Ishikawa (cell line): Measurements from ENCODE around the gene AK1.

Experiments
- CEBPB ChIP-seq: IDR thresholded peaks from 2 replicates; pipeline ENCODE4 v1.6.1; 2012
- CREB1 ChIP-seq: IDR thresholded peaks from 2 replicates; pipeline ENCODE4 v1.6.1; 2012; ENCODE audit warnings: low read depth
- EGR1 ChIP-seq: IDR thresholded peaks from 2 replicates; pipeline ENCODE4 v1.6.1; 2012
- EP300 ChIP-seq: IDR thresholded peaks from 2 replicates; pipeline ENCODE4 v1.6.1; 2012; ENCODE audit warnings: borderline replicate concordance
- FOXM1 ChIP-seq: IDR thresholded peaks from 2 replicates; pipeline ENCODE4 v1.6.1; 2012; ENCODE audit warnings: low read depth, borderline replicate concordance
- NFIC ChIP-seq: IDR thresholded peaks from 2 replicates; pipeline ENCODE4 v1.6.1; 2012
- RAD21 ChIP-seq: IDR thresholded peaks from 2 replicates; pipeline ENCODE4 v1.6.1; 2012; ENCODE audit warnings: low read depth
- TAF1 ChIP-seq: IDR thresholded peaks from 2 replicates; pipeline ENCODE4 v1.6.1; 2012; ENCODE audit warnings: low read depth, mild to moderate bottlenecking
- TCF12 ChIP-seq: IDR thresholded peaks from 2 replicates; pipeline ENCODE4 v1.6.1; 2012; ENCODE audit warnings: low read depth
- TEAD4 ChIP-seq: IDR thresholded peaks from 2 replicates; pipeline ENCODE4 v1.6.1; 2012
- YY1 ChIP-seq: IDR thresholded peaks from 2 replicates; pipeline ENCODE4 v1.6.1; 2012; ENCODE audit warnings: low read depth
- ZBTB7A ChIP-seq: IDR thresholded peaks from 2 replicates; pipeline ENCODE4 v1.6.1; 2012; ENCODE audit warnings: low read depth
- TF ChIP-seq, protein P1 (sequence below): IDR thresholded peaks from 2 replicates; pipeline ENCODE4 v1.6.1; 2012
- TF ChIP-seq, protein P2 (sequence below): IDR thresholded peaks from 2 replicates; pipeline ENCODE4 v1.6.1; 2012
- TF ChIP-seq, protein P3 (sequence below): IDR thresholded peaks from 2 replicates; pipeline ENCODE4 v1.6.1; 2012; ENCODE audit warnings: low read depth, mild to moderate bottlenecking

The AK1 gene

GRCh38 chr9:127918183-127919107 is 41.0 kb upstream of the AK1 start:
- no peak for TF ChIP-seq YY1
- TF ChIP-seq FOXM1: no peak
- TF ChIP-seq, protein P1, sequence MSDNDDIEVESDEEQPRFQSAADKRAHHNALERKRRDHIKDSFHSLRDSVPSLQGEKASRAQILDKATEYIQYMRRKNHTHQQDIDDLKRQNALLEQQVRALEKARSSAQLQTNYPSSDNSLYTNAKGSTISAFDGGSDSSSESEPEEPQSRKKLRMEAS: no peak
- TF ChIP-seq TCF12: no peak
- TF ChIP-seq, protein P2, sequence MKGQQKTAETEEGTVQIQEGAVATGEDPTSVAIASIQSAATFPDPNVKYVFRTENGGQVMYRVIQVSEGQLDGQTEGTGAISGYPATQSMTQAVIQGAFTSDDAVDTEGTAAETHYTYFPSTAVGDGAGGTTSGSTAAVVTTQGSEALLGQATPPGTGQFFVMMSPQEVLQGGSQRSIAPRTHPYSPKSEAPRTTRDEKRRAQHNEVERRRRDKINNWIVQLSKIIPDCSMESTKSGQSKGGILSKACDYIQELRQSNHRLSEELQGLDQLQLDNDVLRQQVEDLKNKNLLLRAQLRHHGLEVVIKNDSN: no peak
- no peak for TF ChIP-seq TAF1
- no peak for TF ChIP-seq CEBPB
- TF ChIP-seq CREB1: no peak
- TF ChIP-seq EGR1: no peak
- TF ChIP-seq TEAD4: no peak
- TF ChIP-seq ZBTB7A: no peak
- no peak for TF ChIP-seq NFIC
- TF ChIP-seq RAD21: no peak
- TF ChIP-seq, protein P3, sequence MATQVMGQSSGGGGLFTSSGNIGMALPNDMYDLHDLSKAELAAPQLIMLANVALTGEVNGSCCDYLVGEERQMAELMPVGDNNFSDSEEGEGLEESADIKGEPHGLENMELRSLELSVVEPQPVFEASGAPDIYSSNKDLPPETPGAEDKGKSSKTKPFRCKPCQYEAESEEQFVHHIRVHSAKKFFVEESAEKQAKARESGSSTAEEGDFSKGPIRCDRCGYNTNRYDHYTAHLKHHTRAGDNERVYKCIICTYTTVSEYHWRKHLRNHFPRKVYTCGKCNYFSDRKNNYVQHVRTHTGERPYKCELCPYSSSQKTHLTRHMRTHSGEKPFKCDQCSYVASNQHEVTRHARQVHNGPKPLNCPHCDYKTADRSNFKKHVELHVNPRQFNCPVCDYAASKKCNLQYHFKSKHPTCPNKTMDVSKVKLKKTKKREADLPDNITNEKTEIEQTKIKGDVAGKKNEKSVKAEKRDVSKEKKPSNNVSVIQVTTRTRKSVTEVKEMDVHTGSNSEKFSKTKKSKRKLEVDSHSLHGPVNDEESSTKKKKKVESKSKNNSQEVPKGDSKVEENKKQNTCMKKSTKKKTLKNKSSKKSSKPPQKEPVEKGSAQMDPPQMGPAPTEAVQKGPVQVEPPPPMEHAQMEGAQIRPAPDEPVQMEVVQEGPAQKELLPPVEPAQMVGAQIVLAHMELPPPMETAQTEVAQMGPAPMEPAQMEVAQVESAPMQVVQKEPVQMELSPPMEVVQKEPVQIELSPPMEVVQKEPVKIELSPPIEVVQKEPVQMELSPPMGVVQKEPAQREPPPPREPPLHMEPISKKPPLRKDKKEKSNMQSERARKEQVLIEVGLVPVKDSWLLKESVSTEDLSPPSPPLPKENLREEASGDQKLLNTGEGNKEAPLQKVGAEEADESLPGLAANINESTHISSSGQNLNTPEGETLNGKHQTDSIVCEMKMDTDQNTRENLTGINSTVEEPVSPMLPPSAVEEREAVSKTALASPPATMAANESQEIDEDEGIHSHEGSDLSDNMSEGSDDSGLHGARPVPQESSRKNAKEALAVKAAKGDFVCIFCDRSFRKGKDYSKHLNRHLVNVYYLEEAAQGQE: no peak
- TF ChIP-seq EP300: no peak

DNA sequence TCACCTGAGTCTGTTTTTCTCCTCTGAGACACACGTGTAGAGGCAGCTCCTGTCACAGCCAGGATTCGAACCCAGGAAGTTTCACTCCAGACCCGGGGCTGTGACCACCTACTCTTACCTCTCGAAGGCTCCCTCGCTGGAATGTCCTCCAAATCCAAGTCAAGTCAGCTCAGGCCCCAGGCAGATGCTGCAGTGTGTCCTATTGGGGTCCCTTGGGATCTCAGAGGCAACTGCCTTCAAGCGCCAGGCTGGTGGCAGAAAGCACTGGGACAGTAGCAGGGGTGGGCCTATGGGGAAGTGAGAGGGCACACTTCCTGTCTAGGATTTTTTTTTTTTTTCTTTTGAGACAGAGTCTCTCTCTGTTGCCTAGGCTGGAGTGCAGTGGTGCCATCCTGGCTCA is 40.1 kb upstream of the AK1 start:
- TF ChIP-seq, protein P2: no peak
- TF ChIP-seq TEAD4 (no peak), TCF12 (no peak), CREB1 (no peak), TAF1 (no peak), CEBPB (no peak), FOXM1 (no peak), NFIC (no peak), RAD21 (no peak), ZBTB7A (no peak)

GRCh38 chr9:127916720-127917581 is 39.5 kb upstream of the AK1 start, which contains the start of gene ST6GALNAC4:
TSS of gene ST6GALNAC4 (minus strand) at chr9:127917041. CDS start at chr9:127916419, 622 bp downstream.
- TF ChIP-seq RAD21: no peak
- no peak for TF ChIP-seq ZBTB7A
- TF ChIP-seq EGR1: no peak
- TF ChIP-seq YY1: no peak
- TF ChIP-seq, protein P1: 0 out of 2 replicates have a peak, but pooled peaks have one; percentile 11
- TF ChIP-seq EP300: no peak
- TF ChIP-seq TEAD4: no peak
- TF ChIP-seq NFIC: no peak
- peak; percentile 40; the same call in 1 of the 2 replicates for TF ChIP-seq TAF1

DNA sequence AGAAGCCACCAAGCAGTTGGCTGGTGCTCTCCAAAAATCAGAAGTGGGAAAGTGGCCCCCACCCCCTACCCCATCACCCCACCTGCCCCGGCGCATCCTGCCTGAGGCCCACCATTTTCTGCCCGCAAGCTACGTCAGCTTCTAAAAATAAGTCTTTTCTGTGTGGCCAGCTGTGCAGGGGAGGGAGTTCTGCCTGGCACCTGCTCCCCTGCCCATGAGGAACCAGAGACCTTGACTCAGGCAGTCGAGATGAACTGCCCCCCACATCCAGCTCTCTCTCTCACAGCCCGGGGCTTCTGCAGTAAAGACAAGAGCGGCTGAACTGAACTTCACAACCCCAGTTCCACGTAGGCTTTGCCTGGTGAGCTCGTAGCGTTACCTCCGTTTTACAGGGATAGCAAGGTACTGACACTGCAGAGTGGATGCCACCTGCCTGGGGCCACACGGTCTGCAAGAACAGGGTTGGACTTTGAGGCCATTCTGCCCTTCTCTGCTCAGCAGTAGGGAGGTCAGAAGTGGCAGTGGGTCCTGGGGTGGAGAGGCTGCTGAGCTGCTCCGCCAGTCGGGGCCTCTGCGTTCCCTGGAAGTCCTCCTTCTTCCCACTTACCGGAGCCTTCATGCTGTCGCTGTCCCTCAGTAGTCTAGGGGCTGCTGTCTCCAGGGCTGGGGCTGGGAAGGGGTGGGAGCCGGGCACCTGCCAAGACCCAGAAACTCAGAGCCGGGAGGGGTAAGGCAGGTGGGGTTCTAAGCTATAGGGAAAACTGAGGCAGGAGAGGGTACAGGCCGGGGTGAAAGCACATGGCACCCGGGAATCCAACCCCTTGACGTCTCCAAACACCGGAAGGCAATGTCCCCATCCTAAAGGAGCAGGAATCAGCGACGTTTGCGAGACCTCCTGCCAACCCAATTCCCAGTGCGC is 38.6 kb upstream of the AK1 start:
- TF ChIP-seq YY1 (no peak), CEBPB (no peak), EP300 (no peak), TCF12 (no peak), NFIC (no peak), TAF1 (no peak)
- TF ChIP-seq, protein P1: 0 out of 2 replicates have a peak, but pooled peaks have one; percentile 15
- TF ChIP-seq, protein P3: no peak
